ENCODE measurements around the gene GCHFR. TPM values are rescaled to one million over a fixed set of nuclear protein-coding genes. Genes with fewer than 3 reads are reported as not detected.

GCHFR gene
- total and polyA plus RNA-seq, 8 donors = 4.9 to 21.4 (median 8.7) TPM

GRCh38 chr15:40739047-40739446, 24.8 kb upstream of the GCHFR start:
- no peak for FAIRE-seq

GRCh38 chr15:40739854-40740253, 24.0 kb upstream of the GCHFR start:
- intact Hi-C loops (cut with DNase I) = no loop called here
- no peak for FAIRE-seq
- WGBS, 2 donors = 93 to 97% methylated on average over 2 of the region's 2 CpGs
- peaks cover 0 to 44% (median 10%) of the 10 kb centered on the region in 3 donors for H3K36me3 ChIP-seq
- H3K27ac ChIP-seq = no peak overlapping the region
- no peak for TF ChIP-seq CTCF (IDR thresholded peaks at IDR 0.05)
- no peaks in the 10 kb centered on the region for H3K27me3 ChIP-seq
- no peak for ATAC-seq
- no peaks in the 10 kb centered on the region for H3K4me1 ChIP-seq
- no peaks in the 10 kb centered on the region for H3K9me3 ChIP-seq
- no peak overlapping the region for H3K4me3 ChIP-seq
- no peak for DNase-seq

More at GRCh38 chr15:40739047-40739446, 24.8 kb upstream of the GCHFR start:
- TF ChIP-seq CTCF (IDR thresholded peaks at IDR 0.05) = no peak
- Histone ChIP-seq H3K4me1 (no peaks in the 10 kb centered on the region), H3K9me3 (no peaks in the 10 kb centered on the region), H3K27me3 (no peaks in the 10 kb centered on the region), H3K27ac (no peak overlapping the region), H3K4me3 (no peak overlapping the region), H3K36me3 (peaks cover 0 to 39% (median 10%) of the 10 kb centered on the region in 3 donors)
- intact Hi-C loops (cut with DNase I) = no loop called here
- ATAC-seq = no peak
- WGBS, 2 donors = 67 to 79% methylated on average over 2 of the region's 2 CpGs
- DNase-seq = no peak

GRCh38 chr15:40743485-40743901, 20.4 kb upstream of the GCHFR start:
- 68 to 74% methylated on average over 2 of the region's 2 CpGs for WGBS, 2 donors
- H3K4me1 ChIP-seq = no peaks in the 10 kb centered on the region
- H3K36me3 ChIP-seq = peaks cover 0 to 33% (median 6%) of the 10 kb centered on the region in 3 donors
- intact Hi-C loops (cut with DNase I) = no loop called here
- FAIRE-seq (no peak), ATAC-seq (no peak), DNase-seq (no peak)
- no peak overlapping the region for H3K27ac ChIP-seq
- H3K9me3 ChIP-seq = no peaks in the 10 kb centered on the region
- no peaks in the 10 kb centered on the region for H3K27me3 ChIP-seq
- TF ChIP-seq CTCF (IDR thresholded peaks at IDR 0.05) = no peak
- no peak overlapping the region for H3K4me3 ChIP-seq

- Histone ChIP-seq H3K9me3 (no peaks in the 10 kb centered on the region), H3K27me3 (no peaks in the 10 kb centered on the region), H3K4me1 (no peaks in the 10 kb centered on the region), H3K36me3 (peaks cover 0 to 33% (median 6%) of the 10 kb centered on the region in 3 donors), H3K27ac (no peak overlapping the region), H3K4me3 (no peak overlapping the region)
- 85 to 90% methylated on average over 12 of the region's 12 CpGs for WGBS, 2 donors
- intact Hi-C loops (cut with DNase I) = no loop called here
- no peak for DNase-seq
- FAIRE-seq = no peak
- no peak for TF ChIP-seq CTCF (IDR thresholded peaks at IDR 0.05)
- peak in 2 of 4 donors; percentile 51 to 53 for ATAC-seq
These were observed 19.7 kb upstream of the GCHFR start for GRCh38 chr15:40743921-40744814.

GRCh38 chr15:40744815-40745152, 19.1 kb upstream of the GCHFR start:
- Histone ChIP-seq H3K4me1 (no peaks in the 10 kb centered on the region), H3K36me3 (peaks cover 0 to 31% (median 6%) of the 10 kb centered on the region in 3 donors), H3K27ac (no peak overlapping the region), H3K4me3 (no peak overlapping the region), H3K9me3 (no peaks in the 10 kb centered on the region), H3K27me3 (no peaks in the 10 kb centered on the region)
- DNase-seq (no peak), FAIRE-seq (no peak), ATAC-seq (no peak)
- intact Hi-C loops (cut with DNase I) = no loop called here
- WGBS, 2 donors = 78 to 85% methylated on average over 5 of the region's 5 CpGs
- no peak for TF ChIP-seq CTCF (IDR thresholded peaks at IDR 0.05)
